HG03196 (cell line): ENCODE results near the gene TRIO.
A peak's percentile ranks its signal among the peaks of the same experiment; 100 is the strongest.

ENCODE experiments used
- ATAC-seq: cut with Tn5 transposase; IDR thresholded peaks from one replicate; pipeline ENCODE4 v1.9.1; 2021; ENCODE audit not compliant: unreplicated experiment

TRIO gene

DNA sequence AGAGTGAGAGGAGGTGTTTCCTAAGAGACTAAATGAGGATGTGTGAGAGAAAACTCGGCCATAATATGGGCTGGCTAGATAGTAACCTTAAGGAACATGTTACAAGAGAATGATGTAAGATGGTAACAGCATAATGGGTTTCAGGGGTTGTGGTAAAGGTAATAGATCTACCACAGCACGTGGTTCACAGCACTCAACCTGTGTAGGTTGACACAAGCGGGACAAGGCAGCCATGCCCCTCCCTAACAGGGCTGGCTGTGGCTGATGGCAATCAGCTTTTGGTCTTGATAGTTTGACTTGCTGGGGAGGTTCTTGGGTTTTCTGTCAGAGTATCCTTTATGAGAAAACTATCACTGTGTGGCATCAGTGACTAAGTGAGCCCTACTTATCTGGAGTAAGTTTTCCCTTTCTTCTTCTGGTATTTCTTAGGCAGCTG is 138.6 kb downstream of the TRIO start:
- peak; percentile 48 for ATAC-seq

DNA sequence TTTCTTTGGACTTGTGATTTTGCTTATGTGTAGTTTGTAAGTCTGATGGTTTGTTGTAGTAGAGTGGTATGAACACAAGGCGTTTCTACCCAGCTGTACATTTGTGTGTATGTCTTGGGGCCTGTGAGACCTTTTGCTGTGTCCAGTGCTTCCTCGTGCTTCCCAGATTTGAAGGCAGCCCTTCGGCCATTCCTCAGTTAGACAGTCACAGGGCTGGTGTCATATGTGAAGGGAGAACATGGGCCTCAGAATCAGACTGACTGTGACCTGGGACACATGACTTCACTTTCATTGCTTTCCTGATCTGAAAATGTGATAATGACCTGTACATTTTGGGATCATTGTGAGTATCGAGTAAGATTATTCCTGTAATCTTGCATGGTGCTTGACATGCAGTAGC is 140.0 kb downstream of the TRIO start:
- ATAC-seq, result no peak

DNA sequence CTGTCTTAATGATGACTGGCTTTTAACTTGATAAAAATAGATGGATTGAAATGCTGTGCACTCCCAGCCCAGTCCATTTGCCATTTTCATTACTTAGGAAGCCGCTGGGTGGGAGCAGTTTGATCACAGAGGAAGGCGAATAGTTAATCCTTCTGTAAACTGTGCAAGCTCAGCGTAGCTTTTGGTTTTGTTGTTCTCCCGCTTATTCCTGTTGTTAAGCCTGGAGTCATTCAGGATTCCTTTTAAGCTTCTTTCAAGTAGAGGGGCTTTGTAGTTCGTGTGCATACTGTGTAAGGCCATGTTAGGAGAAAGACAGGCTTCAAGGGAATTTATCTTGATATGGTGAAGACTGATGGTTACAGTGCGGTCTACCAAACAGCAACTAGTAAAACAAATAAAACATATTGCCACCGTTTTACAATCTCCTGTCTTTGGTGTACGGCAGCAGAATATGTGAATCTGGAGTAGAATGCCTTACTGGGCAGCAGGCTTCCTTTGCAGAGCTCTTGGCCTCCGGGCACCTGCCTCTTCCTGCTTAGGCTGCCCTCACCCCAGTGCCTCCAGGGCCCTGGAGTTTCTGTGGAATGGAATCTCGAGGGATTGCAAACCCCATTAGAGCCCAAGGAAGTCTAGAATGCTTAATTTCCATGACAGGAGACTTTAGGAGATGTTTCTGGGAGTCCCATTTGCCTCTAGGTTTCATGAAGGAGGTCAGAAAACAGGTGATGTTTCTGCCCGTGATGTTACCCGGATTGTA is 141.4 kb downstream of the TRIO start:
- ATAC-seq, result no peak

DNA sequence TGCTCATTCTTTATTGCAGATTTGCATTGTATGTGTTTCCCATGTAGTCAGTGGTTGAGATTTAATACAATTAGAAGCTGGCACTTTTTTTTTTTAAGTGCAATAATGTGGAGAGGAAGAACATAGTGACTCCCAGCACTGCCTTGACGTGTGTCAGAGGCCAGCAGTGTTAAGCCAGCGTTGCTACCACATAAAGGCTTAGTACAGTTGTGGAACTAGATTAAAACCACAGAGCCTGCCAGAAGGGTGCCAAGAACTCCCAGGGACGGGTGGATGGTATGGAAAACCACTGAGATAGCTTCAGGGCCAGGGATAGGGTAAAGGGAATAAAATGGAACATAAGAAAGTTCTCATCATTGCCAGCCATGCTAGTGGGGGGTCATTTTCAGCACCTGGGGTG is 142.9 kb downstream of the TRIO start:
- ATAC-seq, result no peak

DNA sequence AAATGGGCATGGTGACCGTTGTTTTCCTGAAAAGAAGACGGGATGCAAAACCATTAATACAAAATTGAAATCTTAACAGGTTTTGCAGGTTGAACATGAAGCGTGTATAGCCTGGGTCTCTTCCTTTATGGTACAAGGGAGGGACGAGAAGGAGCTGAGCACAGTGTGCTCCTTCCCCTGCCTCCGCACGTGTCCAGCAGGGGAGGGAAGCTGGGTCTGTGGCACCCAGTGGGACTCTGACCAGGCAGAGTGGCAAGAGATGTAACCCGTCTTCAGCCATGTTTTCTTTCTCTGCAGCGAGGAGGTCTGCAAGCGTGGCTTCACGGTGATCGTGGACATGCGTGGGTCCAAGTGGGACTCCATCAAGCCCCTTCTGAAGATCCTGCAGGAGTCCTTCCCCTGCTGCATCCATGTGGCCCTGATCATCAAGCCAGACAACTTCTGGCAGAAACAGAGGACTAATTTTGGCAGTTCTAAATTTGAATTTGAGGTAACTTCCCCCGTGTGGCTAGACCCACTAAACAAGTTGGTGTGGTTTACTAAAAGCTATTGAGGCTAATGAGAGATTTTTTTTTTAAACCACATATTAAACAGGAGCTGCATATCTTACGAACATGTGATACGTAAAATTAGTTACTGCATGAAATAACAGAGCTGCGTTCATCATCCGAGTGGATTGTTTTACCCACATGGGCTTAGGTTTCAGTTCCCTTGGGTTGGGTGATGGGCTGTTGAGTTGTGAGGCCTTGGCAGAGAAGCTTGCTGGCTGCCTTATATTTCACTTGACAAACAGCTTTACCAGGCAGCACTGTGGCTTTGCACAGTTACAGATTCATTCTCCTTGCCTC is 143.7 kb downstream of the TRIO start:
- peak; percentile 73 for ATAC-seq

DNA sequence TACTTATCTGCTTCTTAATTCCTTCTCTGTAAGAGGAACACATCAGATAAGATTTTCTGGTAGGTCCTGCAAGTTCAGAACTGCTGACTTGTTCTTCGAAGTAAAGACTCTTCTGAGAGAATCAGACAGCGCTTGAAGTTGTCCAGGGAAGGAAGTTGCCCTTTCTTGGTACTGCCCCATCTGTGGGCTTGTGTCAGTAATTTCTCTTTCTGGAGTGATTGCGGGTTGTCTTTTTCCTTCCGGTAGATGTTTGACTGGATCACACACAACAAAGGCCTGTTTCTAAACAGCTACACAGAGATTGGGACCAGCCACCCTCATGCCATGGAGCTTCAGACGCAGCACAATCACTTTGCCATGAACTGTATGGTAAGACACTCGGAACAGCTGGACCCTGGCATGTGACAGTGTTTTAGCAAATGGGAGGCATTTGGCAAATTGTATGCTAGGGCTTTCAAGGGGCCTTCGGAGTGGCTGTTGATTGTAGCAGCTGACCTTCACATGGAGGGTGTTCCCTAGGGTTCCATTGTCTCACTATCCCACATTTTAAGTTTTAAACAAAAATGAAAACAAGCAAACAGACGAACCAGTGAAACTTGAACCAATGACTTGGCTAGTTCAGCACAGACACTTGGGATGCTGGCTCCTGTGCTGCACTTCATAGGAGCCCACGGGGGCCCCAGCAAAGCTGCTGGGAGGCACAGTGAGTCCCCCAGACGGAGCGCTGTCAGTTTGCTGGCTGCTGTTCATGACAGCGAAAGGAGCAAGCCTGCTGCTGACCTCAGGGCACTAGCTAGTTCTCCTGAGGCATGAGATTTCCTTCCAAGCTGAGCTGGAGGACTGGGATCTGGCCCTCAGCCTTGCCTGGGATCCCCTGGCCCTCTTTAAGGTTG is 149.9 kb downstream of the TRIO start:
- ATAC-seq, result no peak

DNA sequence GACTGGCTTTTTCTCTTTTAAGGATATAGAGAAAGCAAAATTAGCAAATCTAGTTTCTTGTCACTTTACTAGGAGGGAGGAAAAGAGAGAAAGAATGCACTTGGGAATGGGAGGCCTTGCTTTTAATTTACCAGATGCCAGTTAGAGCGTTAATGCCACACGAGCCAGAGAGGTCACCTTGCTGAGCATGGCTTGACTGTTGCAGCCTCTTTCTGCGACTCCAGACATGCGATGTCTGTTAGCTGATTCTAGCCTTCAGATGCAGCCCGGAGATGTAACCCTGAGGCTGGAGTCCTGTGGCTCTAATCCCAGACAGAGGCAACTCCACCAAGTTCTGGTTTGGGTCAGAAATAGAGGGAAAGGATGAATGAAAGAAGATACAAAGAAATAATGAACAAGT is 152.5 kb downstream of the TRIO start:
- ATAC-seq, result no peak

DNA sequence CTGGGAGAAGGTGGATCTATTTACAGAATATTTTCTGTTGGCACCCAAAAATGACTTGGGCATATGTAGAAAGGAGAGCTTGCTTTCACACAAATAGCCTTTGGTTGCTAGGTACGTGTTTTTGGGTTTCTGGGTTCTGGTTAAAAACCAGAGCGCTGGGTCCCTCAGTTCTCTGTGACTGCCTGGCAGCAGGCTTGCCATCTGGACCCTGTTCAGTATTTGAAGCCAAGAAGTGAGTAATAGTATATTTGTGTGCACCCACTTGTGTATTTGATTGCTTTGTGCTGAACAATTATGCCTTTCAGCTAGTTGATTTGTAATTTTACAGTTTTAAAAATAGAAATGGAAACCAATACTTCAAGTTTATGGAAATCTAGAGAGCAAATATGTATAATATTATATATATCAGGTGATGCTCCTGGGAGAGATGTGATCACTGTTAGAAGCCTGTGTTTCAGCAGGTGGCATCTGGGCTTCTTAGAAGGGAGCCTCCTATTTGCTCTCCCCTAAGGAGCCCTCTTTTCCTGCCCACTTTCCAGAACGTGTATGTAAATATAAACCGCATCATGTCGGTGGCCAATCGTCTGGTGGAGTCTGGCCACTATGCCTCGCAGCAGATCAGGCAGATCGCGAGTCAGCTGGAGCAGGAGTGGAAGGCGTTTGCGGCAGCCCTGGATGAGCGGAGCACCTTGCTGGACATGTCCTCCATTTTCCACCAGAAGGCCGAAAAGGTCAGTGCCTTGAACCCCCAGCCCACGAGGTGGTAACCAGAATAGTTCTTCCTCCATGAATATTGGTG is 153.6 kb downstream of the TRIO start:
- ATAC-seq, result no peak

DNA sequence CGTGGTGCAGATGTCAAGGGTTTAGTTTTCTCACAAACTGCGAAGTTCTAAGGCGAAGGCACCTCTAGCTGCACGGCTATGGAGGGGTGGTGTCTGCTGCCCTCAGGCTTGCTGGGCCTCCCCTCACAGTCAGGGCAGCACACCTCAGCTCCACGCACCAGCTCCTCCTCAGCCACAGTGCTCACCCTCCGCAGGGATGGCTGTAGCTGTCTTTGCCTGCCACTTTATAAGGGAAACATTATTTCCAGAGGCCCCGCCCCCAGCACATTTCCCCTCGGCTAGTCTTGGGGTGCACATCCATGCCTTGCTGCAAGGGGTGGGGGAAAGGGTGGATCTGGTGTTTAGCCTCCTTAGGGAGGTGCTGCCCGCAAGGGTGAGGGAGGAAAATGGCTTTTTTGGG is 154.6 kb downstream of the TRIO start:
- ATAC-seq, result no peak

DNA sequence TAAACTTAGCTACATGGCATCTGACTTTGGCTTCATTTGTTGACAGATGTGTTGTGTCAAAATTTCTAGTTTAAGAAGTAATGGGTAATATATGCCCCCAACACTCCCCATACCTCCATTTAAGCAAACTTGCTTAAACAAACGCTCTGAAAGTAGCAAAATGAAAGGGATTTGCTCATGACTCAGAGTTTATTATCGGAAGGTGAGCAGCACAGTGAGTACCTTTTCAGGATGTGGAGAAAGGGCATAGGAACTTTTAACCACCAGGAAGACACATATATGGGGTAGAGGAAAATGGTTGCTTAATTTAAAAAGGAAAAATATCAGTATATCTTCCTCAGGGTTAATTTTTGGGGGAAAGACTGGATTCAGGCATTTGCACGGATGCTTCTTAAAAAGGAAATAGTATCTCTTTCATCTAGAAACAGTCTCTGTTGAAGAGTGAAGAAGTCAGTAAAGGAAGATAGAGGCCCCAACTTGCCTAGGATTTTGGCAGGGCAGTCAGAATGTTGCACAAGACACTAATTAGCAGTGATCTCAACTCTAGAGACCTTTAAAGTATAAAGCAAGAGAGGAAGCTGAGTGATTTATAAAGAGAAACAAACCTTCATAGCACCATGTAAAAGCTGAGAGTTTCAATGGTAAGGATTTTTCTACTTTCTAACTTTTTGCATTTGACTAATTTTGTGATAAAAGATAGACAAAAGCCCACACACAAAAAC is 155.1 kb downstream of the TRIO start:
- no peak for ATAC-seq

DNA sequence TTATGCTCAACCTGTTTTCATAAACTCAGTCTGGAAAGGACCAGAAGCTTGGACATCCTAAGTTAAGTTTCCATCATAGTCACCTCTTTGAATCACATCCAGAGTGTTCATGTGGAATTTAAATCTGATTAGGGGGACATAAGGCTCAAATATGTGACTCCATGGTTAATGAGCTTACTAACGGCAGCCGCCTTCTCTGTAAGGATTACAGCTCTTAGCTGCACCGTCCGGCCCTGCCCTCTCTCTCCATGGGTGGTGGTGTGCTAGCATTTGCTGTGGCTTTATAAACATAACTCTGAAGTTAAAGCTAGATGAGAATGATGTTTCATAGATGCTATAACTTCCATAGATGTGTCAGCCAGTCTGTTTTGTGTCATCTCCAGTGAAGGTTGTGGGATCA is 156.5 kb downstream of the TRIO start:
- no peak for ATAC-seq

DNA sequence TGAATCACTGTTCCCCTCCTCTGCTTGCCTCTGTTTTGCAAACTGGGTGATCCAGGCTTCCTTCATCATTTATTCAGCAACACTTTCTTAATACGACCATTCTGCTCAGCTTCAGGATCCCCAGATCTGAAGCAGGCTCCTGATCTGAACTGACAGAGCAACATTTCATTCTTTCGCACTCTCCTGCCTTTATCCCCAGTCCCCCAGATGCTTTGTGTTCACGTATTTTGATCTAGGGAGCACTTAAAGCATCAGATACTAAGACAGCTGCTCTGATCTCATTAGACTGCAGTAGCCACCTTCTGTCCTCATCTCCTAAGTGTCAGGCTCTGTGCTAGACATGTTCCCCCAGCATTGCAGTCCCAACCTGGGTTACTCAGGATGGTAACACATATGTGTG is 158.0 kb downstream of the TRIO start:
- no peak for ATAC-seq

DNA sequence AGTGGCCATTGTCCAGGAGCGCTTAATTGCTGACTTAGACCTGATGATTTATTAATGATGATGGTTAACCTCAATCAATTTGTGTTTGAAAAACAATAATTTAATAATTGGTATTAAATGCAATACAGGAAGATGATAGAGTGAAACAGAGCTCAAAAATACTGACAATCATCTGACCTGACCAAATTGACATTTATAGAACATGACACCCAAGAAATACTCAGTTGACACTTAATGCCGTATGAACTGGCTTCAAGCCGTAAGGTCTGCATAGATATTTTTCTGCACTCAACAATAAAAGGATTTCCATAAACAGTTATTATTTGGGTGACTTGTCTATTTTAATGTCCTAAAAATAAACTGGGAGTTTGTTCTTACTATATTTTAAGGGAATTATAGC is 159.2 kb downstream of the TRIO start:
- ATAC-seq, result no peak

DNA sequence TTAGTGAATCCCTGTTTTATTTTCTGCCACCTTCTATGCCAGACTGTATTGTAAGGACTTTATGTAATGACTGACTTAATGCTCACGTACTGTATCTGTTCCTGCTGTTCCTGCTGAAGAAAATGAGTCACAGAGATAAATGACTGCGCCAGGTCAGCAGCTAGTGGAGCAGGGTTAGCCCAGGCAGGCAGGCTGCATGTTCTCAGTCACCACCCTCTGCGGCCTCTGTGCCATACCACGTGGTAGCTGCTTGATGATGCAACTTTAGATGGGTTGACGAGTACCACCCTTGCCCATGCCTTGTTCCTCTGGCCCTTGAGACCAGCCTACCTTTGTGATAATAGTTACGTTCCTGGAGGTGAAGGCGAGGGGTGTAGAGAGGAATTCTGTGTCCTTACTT is 161.9 kb downstream of the TRIO start:
- ATAC-seq, result no peak

DNA sequence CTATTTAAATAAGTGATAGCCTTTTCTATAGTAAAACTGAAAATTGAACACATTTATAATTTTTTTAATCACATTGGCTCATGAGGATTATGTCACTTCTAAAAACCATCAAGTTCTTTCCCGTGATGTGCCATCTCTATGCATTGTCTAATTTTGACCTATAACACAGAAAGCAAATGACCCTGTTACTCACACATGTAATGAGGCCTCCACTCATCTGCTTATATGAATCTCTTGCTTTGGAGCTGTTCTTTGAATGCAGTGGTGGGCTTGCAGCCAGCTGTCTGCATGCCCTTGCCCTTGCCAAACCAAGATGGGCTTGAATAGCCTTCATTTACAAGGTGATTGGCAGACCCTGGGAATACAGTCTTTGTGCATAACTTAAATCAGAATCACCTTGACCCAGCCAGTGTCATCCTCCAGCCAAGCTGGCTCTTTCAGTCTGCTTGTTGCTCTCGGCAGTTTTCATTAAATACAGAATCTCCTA is 163.2 kb downstream of the TRIO start:
- ATAC-seq, result no peak

DNA sequence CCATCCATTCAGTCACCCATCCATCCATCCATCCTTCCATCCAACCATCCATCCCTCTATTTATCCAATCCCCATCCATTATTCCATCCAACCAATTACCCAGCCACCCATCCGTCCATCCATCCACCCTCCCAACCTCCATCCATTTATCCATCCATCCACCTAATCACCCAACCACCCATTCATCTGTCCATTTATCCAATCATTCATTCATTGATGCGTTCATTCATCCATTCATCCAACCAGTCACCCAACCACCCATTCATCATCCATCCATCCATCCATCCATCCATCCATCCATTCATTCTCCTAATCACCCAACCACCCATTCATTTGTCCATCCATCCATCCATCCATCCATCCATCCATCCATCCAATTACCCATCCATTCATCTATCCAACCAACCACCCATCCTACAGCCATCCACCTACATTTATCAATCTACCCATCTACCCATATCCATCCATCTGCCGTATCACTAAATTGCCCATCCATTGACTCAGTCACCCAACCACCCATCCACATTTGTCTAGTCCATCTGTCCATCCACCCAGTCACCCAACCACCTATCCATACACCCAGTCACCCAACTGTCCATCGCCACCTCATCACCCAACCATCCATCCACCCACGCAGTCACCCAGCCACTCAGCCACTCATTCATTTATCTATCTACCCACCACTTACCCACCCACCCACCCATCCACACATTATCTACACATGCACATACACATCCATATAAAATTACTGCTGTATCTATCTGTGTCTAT is 165.4 kb downstream of the TRIO start:
- no peak for ATAC-seq

DNA sequence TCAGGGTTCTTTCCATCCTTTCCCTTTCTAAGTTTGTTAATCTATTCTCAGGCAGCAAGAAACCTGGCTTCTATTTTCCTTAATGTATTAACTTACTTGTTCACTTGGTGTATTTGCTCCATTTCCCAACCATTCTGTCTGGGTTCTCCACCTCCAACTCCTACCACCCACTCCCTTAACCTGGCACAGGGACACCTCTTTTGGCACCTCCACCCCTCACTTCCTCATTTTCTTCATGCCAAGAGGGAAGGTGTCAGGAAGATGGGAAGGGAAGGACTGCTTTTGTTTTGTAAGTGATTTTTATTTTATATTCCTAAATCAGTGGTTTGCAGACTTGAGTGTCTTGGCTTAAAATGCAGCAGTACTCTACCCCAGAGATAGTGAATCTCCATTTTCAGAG is 166.1 kb downstream of the TRIO start:
- no peak for ATAC-seq

DNA sequence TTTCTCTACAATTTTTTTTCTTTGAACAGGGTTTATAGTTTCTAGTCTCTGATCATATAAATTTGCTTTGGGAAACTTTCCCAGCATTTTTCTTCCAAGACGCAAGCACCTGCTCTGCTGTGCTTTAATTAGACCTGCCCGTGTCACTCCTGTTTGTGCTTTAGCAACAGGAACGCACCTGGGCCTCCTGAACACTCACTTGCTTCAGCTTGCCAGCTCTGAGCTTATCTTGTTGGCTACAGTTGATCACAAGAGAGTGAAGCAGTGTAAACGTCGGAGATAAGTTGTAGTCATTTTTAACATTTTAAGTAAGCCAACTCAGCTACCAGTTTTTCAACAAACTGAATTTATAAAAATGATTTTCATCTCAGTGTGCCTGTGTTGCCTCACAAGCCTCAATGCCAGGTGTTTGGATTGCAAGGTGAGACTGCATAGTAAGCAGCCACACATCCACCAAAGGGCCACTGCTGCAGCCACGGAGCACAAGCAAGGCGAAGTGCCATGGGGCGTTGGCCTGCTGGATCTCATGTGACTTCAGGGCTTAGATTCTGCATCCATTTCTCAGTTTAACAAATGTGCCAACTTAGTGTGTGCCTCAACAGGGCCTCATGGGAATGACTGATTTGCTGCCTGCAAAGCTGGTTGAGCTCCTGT is 166.9 kb downstream of the TRIO start:
- no peak for ATAC-seq

DNA sequence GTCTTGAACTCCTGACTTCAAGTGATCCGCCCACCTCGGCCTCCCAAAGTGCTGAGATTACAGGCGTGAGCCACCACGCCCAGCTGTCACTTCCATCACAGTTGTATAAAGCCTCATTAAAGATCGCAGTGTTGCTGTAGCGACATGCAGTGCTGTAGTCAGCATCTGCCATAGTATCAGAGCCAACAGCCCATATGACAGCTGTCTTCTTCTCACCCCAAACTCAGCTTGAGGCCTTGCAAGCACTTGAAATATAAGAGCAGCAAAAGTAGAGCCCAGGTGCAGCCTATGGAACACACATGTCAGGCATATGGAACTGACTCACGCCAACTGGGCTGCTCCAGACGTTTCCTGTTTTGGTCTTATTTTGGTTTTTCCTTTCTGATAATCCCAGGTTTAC is 167.8 kb downstream of the TRIO start:
- ATAC-seq, result no peak
